CD4-positive, alpha-beta T cell treated with Interleukin-17A for 1 hour (primary cell): ENCODE measurements around the gene UBE2M.
"Not testable (repeated sequence)": the region's sequence is repeated elsewhere in the genome, so short reads cannot be mapped to it uniquely, and the experiment has no call there.

Experiments used
- DNase-seq: peaks from one replicate; pipeline ENCODE4 v3.0.0-alpha.2; 2020

UBE2M gene

DNA sequence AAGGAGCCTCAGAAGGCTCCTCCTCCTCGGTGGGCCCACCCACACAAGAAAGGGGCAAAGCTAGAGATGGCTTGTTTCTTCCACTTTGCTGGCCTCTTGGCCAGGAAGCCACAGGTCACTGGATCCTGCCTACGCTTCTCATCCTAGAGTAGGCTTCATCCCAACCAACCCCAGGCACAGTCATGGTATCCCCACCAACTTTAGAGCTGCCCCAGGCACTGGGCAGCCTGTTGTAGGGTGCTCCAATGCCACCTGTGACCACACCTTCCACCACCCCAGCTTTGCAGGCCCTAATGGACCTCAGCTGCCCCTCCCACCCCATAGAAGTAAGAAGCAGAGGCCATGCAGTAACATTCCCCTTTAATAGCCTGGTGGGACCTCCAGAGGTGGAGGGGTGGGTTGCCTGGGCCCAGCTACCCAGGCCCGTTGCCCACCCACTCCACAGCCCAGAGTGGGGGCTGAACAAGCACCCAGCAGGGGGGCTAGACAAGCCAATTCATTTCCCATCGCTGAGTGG lies 3.0 kb downstream of the UBE2M start:
- no peak for DNase-seq

DNA sequence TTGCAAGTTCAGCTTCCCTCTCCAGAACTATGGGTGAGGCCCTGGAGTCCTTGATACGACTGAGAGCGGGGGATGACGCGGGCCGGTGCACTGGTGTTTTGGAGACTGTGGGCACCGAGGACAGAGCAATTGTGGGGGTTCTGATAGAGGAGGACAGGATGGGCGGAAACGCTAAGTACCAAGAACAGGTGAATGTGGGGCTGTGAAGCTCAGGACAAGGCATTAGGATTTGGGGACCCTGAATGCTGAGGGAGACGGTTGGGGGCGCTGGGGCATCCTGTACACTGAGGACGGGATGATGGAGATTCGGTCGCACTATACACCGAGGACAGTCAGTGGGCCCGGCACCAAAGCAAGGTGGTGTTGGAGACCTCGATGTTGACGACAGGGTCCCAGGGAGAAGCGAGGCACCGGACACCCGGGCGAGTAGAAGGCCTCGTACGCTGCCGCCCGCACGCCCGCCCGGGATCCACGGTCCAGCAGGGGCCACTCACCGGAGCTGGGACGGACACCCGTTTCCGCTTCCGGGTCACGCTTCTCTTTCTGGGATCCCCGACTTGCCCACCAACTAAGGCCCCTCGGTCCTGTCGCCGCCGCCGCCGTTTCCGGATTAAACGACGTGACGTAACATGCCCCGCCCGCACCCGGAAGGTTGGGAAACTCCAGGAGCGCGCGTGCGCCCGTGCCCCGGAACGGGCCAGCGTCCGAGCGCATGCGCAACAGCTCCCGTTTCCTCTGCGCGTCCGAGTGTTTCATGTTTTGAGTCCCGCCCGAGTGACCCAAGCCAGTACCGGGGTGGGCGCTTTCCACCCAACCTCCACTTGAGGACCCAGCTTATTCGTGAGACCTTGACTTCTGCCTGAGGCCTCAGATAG lies 3.7 kb downstream of the UBE2M start, which contains the start of gene CHMP2A:
TSS of gene CHMP2A (minus strand) at position 612 of the 875 bp plus-strand sequence. CDS start 893 bp downstream, outside the sequence.
- peak; percentile 98 for DNase-seq

DNA sequence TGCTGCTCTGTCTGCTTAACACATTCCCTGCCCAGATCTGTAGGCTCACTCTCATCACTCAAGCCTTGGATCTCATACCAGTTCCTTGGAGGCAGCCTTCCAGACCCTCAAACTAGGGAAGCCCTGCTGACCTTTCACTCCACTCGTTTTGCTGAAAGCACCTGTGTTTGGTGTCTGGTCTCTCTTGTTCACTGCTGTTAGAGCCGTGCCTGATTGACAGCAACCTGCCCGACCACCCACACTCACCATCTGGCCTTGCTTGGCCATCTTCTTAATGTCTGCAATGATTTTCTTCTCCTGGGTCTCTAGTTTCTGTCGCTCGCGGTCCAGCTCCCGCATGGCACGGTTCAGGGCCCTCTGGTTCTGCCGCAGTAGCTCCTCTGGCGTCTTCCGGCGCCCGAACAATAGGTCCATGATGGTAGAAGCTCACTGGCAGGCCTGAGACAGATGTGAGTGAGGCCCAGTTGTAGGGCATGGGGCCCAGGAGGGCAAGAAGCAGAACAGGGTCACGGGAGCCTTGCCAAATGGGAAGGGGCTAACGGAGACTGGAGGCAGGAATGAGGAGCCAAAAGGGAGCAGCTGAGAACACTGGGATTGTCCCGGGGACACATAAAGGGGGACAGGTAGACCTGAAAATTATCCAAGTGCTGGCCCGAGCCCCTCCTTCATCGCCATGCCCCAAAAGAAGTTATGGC lies 4.5 kb downstream of the UBE2M start:
- no peak for DNase-seq

DNA sequence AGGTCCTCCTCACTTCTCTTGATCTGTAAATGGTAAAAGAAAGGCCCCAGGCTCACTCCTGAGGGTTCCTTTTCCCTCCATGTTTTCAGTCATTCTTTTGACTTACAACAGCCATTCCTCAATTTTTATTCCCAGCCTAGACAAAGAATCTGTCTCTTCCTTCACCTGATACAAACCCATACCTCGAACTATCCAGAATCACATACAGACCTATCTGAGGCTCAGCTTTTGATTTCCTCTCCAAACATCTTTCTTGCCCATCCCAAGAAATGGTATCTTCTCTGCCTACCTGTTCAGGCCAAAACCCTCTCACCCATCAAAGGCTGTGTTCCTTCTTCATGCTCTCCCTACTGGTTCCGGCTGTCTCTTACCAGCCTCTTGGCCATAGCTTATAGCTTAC lies 5.8 kb downstream of the UBE2M start:
- DNase-seq: no peak

DNA sequence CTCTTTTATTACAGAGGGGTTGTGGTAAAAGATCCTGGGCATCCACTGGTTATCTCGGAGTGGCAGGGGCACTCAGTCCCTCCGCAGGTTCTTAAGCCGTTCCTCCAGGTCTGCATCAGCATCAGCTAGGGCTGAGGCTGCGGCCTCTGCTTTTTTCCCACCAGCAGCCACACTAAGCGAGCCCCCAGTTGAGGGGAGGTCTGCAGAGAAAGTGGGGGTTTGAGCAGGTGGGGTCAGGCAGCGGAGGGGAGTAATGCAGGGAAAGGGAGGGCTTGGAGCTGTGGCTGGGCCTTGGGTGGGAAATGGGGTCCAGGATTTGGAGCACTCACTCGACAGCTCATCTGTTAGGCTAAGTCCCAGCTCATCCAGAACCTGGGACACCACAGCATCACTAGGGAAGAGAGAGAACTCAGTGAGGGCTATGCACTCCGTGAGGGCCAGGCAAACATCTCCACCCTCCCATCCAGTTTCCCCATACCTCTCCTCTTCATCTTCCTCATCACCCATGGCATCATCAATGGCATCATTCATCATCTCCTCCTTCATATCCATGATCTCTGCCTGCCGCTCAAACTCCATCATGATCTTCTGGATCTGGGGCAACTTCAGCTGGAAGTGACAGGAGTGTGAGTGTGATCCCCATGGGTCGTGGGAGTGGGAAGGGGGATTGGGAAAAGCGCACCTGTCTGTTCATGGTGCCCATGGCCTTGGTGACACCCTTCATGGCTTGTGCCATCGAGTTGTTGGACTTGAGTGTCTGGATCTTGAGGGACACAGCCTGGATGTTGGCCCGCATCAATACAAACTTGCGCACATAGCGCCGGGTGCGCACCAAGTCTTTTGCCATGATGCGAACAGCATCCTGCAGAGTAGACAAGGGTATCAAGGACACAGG lies 6.6 kb downstream of the UBE2M start:
- no peak for DNase-seq

DNA sequence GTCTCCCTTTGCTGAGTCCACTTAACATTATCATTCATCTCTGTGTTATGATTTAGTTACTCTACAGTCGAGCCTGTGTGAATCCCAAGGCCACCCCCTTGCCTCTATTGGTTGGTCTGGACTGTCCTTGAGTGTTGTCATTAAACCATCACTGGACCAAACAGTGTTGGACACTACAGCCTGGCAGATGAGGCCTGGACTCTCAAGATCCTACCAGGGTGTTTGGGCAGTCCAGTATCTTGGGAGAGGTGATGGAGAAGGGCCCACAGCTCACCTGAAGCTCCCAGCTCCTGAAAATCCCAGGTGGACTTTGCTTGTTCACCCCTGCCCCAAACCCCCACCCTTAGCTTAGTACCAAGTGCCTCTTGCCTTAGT lies 7.3 kb downstream of the UBE2M start:
- no peak for DNase-seq

DNA sequence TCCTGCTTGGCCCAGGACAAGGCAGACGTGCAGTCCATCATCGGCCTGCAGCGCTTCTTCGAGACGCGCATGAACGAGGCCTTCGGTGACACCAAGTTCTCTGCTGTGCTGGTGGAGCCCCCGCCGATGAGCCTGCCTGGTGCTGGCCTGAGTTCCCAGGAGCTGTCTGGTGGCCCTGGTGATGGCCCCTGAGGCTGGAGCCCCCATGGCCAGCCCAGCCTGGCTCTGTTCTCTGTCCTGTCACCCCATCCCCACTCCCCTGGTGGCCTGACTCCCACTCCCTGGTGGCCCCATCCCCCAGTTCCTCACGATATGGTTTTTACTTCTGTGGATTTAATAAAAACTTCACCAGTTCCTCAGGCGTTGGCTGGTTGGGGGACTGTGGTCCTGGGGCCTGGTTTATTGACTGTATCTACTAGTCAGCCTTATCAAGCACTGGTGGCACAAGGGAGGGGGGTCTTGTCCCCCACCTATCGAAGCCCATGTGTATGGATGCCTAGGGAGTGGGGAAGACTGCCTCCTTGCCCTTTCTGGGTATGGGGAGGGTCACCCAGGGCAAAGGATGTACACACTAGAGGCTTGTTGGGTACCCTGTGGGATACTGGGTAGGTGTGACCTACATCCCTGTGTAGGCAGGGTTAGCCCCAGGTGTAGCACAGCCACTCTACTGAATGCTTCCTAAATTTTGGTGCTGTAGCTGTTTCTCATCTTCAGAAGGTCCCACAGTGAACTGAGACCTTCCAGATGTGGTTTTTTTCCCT lies 7.9 kb downstream of the UBE2M start:
- no peak for DNase-seq

DNA sequence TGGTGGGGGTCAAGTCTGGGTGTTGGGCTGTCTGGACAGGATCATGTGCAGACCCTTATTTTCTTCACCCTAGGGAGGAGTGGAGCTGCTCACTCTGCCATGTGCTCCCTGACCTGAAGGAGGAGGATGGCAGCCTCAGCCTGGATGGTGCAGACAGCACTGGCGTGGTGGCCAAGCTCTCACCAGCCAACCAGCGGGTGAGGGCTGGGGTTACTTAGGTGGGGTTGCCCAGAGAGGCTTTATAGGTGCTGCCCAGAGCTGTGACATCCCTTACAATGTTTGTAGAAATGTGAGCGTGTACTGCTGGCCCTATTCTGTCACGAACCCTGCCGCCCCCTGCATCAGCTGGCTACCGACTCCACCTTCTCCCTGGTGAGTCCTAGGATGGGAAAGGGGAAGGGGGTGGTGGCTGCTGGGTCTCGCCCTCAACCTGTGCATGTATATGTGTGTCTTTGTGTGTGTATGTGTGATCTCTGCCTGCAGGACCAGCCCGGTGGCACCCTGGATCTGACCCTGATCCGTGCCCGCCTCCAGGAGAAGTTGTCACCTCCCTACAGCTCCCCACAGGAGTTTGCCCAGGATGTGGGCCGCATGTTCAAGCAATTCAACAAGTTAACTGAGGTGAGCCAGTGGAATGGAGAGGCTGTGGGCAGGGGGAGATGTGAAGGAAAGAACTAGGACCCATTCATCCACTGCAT lies 8.6 kb downstream of the UBE2M start:
- DNase-seq: no peak

DNA sequence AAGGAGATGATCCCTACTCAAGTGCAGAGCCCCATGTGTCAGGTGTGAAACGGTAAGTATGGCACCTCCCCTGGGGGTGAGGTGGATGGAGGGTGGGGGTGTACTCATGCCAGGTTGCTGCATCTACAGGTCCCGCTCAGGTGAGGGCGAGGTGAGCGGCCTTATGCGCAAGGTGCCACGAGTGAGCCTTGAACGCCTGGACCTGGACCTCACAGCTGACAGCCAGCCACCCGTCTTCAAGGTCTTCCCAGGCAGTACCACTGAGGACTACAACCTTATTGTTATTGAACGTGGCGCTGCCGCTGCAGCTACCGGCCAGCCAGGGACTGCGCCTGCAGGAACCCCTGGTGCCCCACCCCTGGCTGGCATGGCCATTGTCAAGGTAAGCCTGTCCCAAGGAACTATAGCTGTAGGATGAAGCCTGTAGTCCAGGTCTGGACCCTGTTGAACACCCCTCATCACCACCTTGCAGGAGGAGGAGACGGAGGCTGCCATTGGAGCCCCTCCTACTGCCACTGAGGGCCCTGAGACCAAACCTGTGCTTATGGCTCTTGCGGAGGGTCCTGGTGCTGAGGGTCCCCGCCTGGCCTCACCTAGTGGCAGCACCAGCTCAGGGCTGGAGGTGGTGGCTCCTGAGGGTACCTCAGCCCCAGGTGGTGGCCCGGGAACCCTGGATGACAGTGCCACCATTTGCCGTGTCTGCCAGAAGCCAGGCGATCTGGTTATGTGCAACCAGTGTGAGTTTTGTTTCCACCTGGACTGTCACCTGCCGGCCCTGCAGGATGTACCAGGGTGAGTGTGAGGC lies 9.3 kb downstream of the UBE2M start:
- no peak for DNase-seq

DNA sequence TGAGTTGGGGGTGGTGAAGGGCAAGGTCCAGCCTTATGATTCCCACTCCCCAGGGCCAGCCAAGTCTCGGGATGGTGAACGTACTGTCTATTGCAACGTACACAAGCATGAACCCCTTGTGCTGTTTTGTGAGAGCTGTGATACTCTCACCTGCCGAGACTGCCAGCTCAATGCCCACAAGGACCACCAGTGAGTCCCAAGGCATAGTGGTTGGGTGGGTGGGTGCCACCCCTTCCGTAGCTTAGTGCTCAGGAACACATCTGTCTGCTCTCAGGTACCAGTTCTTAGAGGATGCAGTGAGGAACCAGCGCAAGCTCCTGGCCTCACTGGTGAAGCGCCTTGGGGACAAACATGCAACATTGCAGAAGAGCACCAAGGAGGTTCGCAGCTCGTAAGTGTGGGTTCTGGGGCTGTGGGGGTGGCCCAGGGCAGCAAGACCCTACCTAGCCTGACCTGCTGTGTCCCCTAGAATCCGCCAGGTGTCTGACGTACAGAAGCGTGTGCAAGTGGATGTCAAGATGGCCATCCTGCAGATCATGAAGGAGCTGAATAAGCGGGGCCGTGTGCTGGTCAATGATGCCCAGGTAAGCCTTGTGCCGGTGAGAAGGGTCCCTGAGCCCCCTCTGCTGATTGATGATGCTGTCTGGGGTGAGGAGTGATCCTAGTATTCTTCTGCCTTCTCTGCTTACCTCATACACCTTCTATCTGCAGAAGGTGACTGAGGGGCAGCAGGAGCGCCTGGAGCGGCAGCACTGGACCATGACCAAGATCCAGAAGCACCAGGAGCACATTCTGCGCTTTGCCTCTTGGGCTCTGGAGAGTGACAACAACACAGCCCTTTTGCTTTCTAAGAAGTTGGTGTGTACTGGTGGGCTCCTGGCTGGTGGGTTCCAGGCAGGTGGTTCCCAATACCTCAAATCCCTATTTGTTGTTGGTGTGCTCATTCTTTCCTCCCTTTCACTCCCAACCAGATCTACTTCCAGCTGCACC lies 10.8 kb downstream of the UBE2M start:
- DNase-seq: no peak

DNA sequence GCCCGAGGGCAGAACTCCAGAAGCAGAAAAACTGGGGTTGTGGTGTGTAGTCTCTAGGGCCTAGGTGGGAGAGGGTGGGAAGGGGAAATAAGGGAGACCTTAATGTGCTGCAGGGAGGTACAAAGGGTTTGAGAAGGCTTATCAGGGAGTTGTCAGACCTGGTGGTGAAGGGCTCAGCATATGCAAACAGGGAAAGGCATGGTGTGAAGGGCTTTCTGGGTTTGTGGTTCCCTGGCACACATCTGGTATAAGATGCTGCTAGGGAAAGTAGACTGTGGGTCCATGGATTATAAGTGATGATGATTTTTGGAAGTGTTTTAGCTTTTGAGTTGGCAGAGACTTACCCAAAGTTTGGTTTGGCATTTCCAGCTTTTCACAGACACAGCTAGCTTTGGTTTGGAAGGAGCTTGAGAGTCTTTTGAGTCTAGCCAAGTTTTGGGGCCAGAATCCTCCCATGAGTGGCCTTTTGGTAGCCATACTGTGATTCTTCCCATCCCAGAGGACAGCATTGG lies 12.3 kb downstream of the UBE2M start:
- no peak for DNase-seq

DNA sequence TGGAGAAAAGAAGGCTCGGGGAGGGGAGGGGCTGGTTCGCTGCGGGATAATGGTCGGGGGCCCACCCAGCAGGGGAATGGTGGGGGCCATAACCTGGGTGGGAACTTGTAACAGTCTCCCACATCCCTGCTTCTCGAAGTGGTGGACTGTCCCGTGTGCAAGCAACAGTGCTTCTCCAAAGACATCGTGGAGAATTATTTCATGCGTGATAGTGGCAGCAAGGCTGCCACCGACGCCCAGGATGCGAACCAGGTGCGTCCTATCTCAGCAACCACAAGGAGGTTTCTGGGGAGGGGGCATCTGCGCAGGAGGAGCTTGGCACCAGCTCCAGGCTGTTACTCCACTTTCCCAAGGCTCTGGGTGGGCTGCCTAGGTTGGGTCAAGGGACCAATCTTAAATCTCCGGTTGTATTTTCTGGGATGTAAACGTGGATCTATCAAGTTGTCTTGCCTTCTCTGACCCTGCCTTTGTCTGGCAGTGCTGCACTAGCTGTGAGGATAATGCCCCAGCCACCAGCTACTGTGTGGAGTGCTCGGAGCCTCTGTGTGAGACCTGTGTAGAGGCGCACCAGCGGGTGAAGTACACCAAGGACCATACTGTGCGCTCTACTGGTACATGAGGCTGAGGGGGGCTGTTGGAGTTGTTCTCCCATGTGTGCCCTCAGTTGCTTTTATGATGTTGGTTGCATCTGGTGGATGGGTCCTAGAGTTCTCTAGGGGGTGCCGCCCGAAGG lies 13.0 kb downstream of the UBE2M start:
- DNase-seq: no peak

DNA sequence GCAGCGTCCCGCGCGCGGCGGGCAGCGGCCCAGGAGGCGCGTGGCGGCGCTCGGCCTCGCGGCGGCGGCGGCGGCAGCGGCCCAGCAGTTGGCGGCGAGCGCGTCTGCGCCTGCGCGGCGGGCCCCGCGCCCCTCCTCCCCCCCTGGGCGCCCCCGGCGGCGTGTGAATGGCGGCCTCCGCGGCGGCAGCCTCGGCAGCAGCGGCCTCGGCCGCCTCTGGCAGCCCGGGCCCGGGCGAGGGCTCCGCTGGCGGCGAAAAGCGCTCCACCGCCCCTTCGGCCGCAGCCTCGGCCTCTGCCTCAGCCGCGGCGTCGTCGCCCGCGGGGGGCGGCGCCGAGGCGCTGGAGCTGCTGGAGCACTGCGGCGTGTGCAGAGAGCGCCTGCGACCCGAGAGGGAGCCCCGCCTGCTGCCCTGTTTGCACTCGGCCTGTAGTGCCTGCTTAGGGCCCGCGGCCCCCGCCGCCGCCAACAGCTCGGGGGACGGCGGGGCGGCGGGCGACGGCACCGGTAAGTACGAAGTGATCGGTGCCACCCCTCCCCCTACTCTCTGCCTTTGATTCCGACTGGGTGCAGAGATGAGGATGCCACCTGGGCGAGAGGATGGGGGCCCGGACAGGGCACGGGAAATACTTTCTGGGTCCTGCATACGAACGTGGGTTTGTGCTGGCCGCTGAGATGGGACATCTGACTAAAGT lies 13.7 kb downstream of the UBE2M start:
- DNase-seq: no peak

DNA sequence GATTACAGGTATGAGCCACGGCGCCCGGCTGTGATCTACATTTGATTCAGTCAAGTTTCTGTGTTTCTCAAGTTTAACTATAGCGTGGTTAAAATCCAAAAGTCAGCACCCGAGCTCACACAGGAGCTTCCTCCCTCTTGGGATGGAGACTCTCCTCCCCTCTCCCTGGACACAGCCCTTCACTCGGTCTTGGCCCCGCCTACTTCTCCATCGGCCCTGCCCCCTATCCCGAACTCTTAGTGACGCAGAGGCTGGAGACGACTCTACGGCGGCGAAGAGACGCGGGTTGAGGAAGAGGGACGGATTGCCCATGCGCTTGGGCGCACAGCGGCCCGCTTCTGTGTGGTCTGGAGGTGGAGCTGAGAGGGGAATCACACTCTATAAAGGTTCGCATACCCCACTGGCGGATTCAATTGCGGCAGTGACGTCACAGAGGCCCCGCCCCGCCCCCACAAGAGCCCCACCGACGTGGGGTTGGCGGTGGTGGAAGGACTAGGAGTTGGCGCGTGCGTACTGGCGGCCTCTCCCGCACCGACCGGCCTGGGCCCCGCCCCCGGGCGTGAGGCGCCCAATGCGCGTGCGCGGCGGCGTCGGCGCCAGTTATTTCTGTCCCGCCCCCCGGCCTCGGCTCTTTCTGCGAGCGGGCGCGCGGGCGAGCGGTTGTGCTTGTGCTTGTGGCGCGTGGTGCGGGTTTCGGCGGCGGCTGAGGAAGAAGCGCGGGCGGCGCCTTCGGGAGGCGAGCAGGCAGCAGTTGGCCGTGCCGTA lies 14.4 kb downstream of the UBE2M start, which contains the start of gene TRIM28:
TSS of gene TRIM28 (plus strand) at position 239 of the 765 bp plus-strand sequence. CDS start 694 bp downstream, outside the sequence.
- DNase-seq: peak; percentile 100

DNA sequence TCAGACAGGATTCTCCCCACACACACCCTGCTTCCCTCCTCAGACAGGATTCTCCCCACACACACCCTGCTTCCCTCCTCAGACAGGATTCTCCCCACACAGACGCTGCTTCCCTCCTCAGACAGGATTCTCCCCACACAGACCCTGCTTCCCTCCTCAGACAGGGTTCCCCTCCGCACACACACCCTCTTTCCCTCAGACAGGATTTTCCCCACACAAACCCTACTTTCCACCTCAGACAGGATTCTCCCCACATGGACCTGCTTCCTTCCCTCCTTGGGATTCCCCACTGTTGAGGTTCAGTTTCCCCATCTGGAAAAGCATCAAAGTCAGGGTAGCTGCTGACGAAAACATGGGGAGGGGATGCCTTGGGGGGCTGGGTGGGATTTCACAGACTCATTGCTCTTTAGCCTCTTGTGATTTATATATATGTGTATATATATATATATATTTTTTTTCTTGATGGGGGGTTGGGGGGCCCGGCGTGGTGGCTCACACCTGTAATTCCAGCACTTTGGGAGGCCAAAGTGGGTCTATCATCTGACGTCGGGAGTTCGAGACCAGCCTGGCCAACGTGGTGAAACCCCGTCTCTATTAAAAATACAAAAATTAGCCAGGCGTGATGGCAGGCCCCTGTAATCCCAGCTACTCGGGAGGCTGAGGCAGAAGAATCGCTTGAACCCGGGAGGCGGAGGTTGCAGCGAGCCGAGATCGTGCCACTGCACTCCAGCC lies 15.6 kb downstream of the UBE2M start:
- DNase-seq: not testable (repeated sequence)

DNA sequence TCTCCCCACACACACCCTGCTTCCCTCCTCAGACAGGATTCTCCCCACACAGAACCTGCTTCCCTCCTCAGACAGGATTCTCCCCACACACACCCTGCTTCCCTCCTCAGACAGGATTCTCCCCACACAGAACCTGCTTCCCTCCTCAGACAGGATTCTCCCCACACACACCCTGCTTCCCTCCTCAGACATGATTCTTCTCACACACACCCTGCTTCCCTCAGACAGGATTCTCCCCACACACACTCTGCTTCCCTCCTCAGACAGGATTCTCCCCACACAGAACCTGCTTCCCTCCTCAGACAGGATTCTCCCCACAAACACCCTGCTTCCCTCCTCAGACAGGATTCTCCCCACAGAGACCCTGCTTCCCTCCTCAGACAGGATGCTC lies 19.2 kb downstream of the UBE2M start:
- not testable (repeated sequence) for DNase-seq
